Calu3 (cell line): ENCODE measurements around the gene MCAM. TPM values are rescaled to one million over a fixed set of nuclear protein-coding genes. Genes with fewer than 3 reads are reported as not detected.

Experiments used
- BruUV-seq: library from RNA; stranded (reverse); fragments of 400-500 nt; replicated peaks from 2 replicates; lab custom pipeline; 2021; lab: Mats Ljungman, UMichigan
- CTCF ChIA-PET: fragments of 300-600 bp; sonication (Branson Sonifier 250); formaldehyde crosslinking; loops from one replicate; lab custom pipeline; 2022; ENCODE audit warnings: antibody characterized with exemption; lab: Charles Lee
- DNase-seq: peaks from one replicate; pipeline ENCODE4 v3.0.0; 2022
- H3K27ac Mint-ChIP-seq: one replicate; pipeline ENCODE4 v1.8.0; 2022; ENCODE audit warnings: mixed read lengths; ENCODE audit not compliant: unreplicated experiment
- H3K27me3 Mint-ChIP-seq: one replicate; pipeline ENCODE4 v1.8.0; 2022; ENCODE audit warnings: mixed read lengths; ENCODE audit not compliant: unreplicated experiment
- H3K36me3 Mint-ChIP-seq: one replicate; pipeline ENCODE4 v1.8.0; 2022; ENCODE audit warnings: mild to moderate bottlenecking, moderate library complexity, mixed read lengths; ENCODE audit not compliant: insufficient read depth, unreplicated experiment
- H3K4me1 Mint-ChIP-seq: one replicate; pipeline ENCODE4 v1.8.0; 2022; ENCODE audit warnings: mild to moderate bottlenecking, low read depth, mixed read lengths; ENCODE audit not compliant: unreplicated experiment
- H3K4me3 Mint-ChIP-seq: one replicate; pipeline ENCODE4 v1.8.0; 2022; ENCODE audit warnings: mild to moderate bottlenecking, low read depth, moderate library complexity, mixed read lengths; ENCODE audit not compliant: unreplicated experiment
- H3K9me3 Mint-ChIP-seq: one replicate; pipeline ENCODE4 v1.8.0; 2022; ENCODE audit warnings: low read depth, mixed read lengths; ENCODE audit not compliant: unreplicated experiment
- intact Hi-C: fragments of 100-400 bp; cut with micrococcal nuclease; formaldehyde crosslinking; loops from one replicate; pipeline ENCODE4 v1.10.0; 2022; ENCODE audit not compliant: unreplicated experiment
- total RNA-seq: library from RNA; stranded (reverse); gene quantifications from 2 replicates; pipeline ENCODE4 v1.2.3, GENCODE V29; 2022
- TF ChIP-seq, protein P1 (sequence below): fragments of 200-600 bp; IDR thresholded peaks from one replicate; pipeline ENCODE4 v1.8.0; 2022; ENCODE audit warnings: antibody characterized with exemption; ENCODE audit not compliant: unreplicated experiment

Gene MCAM
- total RNA-seq, 1 experiment from 2014 or later = 25.1 TPM

GRCh38 chr11:119343726-119344125, 26.8 kb upstream of the MCAM start:
- intact Hi-C loops = no loop called here
- H3K4me3 Mint-ChIP-seq = no peak overlapping the region
- peaks cover 8% of the 10 kb centered on the region for H3K4me1 Mint-ChIP-seq
- BruUV-seq = no TSS peak
- H3K27ac Mint-ChIP-seq = no peak overlapping the region
- CTCF ChIA-PET = interaction anchor here (0.6 kb wide), 1 partner anchor 242 kb away, joined by 3 read pairs; the partner anchor contains the start of gene DPAGT1
- TF ChIP-seq, protein P1, sequence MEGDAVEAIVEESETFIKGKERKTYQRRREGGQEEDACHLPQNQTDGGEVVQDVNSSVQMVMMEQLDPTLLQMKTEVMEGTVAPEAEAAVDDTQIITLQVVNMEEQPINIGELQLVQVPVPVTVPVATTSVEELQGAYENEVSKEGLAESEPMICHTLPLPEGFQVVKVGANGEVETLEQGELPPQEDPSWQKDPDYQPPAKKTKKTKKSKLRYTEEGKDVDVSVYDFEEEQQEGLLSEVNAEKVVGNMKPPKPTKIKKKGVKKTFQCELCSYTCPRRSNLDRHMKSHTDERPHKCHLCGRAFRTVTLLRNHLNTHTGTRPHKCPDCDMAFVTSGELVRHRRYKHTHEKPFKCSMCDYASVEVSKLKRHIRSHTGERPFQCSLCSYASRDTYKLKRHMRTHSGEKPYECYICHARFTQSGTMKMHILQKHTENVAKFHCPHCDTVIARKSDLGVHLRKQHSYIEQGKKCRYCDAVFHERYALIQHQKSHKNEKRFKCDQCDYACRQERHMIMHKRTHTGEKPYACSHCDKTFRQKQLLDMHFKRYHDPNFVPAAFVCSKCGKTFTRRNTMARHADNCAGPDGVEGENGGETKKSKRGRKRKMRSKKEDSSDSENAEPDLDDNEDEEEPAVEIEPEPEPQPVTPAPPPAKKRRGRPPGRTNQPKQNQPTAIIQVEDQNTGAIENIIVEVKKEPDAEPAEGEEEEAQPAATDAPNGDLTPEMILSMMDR = no peak
- H3K27me3 Mint-ChIP-seq = peaks cover 74% of the 10 kb centered on the region
- no peaks in the 10 kb centered on the region for H3K9me3 Mint-ChIP-seq
- no peak for DNase-seq
- peaks cover 8% of the 10 kb centered on the region for H3K36me3 Mint-ChIP-seq

DNA sequence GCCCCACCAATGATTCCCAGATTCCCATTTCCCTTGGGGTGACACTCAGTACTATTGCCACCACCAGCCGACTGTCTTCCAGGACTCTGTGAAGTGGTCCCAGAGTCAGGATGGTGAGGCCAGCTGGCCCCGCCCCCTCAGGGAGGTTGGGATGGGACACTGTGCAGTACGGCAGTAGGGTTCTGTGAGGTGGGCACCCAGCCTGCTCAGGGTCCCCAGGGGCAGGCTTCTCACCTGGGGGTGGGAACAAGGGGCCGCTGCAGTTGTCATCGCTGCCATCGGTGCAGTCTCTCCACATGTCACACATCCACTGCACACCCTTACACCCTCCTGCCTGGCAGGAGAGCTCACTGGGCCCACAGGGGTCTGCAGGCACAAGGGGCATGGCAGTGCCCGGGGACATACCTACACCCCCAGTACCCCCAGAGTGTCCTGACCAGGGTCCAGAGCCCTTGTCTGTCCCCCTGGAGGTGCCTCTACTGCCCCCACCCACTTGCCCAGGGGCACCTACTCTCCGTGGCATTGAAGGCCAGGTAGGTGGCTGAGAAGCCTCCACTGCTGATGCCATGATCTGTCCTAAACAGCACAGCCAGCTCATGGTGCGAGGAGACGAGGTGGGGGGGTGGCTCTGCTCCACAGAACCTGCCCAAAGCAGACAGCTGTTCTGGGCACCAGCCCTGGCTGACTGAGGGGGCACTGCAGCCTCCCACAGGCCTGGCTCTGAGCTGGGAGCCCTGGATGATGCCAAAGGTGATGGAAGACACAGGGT, 25.6 kb upstream of the MCAM start:
- Mint-ChIP-seq H3K27me3 (peaks cover 69% of the 10 kb centered on the region), H3K36me3 (peaks cover 10% of the 10 kb centered on the region), H3K9me3 (no peaks in the 10 kb centered on the region), H3K4me1 (peaks cover 8% of the 10 kb centered on the region), H3K27ac (no peak overlapping the region), H3K4me3 (no peak overlapping the region)
- no peak for DNase-seq
- CTCF ChIA-PET = no interaction called here
- BruUV-seq = no TSS peak
- intact Hi-C loops = no loop called here
- TF ChIP-seq, protein P1 = no peak

DNA sequence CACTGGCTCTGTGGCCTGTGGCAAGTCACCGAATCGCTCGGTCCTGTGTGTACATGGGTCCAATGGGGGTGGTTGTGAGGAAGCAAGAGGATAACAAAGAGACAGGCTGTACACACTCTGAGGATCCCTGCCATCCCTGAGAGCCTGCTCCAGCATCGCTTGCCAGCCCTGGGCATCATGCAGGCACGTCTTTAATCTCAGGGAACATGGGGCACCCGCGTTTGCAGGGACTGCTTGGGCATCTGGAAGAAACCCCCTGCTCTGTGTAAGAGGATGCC, 25.0 kb upstream of the MCAM start:
- Mint-ChIP-seq H3K4me3 (no peak overlapping the region), H3K27ac (no peak overlapping the region), H3K9me3 (no peaks in the 10 kb centered on the region), H3K4me1 (peaks cover 8% of the 10 kb centered on the region), H3K27me3 (peaks cover 63% of the 10 kb centered on the region), H3K36me3 (peaks cover 10% of the 10 kb centered on the region)
- CTCF ChIA-PET = no interaction called here
- no peak for DNase-seq
- TF ChIP-seq, protein P1 = no peak
- no TSS peak for BruUV-seq
- intact Hi-C loops = no loop called here

- BruUV-seq = no TSS peak
- Mint-ChIP-seq H3K36me3 (peaks cover 12% of the 10 kb centered on the region), H3K27me3 (peaks cover 58% of the 10 kb centered on the region), H3K4me1 (peaks cover 8% of the 10 kb centered on the region), H3K4me3 (peak overlapping the region; percentile 54), H3K9me3 (no peaks in the 10 kb centered on the region), H3K27ac (no peak overlapping the region)
- intact Hi-C loops = no loop called here
- DNase-seq = no peak
- CTCF ChIA-PET = interaction anchor here (0.7 kb wide), 1 partner anchor 733 kb away, joined by 11 read pairs; no protein-coding TSS in a partner anchor
- TF ChIP-seq, protein P1 = no peak
Measured at GRCh38 chr11:119341222-119342022, 24.5 kb upstream of the MCAM start.
